ENCODE measurements around the gene SLC35F3. TPM values are rescaled to one million over a fixed set of nuclear protein-coding genes. Genes with fewer than 3 reads are reported as not detected.

Gene SLC35F3
- total RNA-seq, 4 donors from 2014 or later: 0.82 TPM; not detected in 3

GRCh38 chr1:234272656-234273312 lies 368.3 kb downstream of the SLC35F3 start:
- Histone ChIP-seq H3K9me3 (no peaks in the 10 kb centered on the region), H3K36me3 (no peaks in the 10 kb centered on the region), H3K4me1 (no peaks in the 10 kb centered on the region), H3K4me3 (no peak overlapping the region), H3K27ac (no peak overlapping the region), H3K27me3 (no peaks in the 10 kb centered on the region)
- ATAC-seq: no peak
- intact Hi-C loops (cut with DNase I; ENCODE audit: low total_unique reads): no loop called here
- TF ChIP-seq, protein P1, sequence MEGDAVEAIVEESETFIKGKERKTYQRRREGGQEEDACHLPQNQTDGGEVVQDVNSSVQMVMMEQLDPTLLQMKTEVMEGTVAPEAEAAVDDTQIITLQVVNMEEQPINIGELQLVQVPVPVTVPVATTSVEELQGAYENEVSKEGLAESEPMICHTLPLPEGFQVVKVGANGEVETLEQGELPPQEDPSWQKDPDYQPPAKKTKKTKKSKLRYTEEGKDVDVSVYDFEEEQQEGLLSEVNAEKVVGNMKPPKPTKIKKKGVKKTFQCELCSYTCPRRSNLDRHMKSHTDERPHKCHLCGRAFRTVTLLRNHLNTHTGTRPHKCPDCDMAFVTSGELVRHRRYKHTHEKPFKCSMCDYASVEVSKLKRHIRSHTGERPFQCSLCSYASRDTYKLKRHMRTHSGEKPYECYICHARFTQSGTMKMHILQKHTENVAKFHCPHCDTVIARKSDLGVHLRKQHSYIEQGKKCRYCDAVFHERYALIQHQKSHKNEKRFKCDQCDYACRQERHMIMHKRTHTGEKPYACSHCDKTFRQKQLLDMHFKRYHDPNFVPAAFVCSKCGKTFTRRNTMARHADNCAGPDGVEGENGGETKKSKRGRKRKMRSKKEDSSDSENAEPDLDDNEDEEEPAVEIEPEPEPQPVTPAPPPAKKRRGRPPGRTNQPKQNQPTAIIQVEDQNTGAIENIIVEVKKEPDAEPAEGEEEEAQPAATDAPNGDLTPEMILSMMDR (IDR thresholded peaks at IDR 0.05 in 4 of 5, conservative IDR thresholded peaks at IDR 0.05 in 1 of 5): no peak
- TF ChIP-seq POLR2A (IDR thresholded peaks at IDR 0.05): no peak
- DNase-seq: no peak
- in situ Hi-C loops (cut with MboI; ENCODE audit: low sequenced_read_pairs in 4 of 4): no loop called here

GRCh38 chr1:234273981-234274380 lies 369.5 kb downstream of the SLC35F3 start:
- no peaks in the 10 kb centered on the region for H3K4me1 ChIP-seq
- no peak for ATAC-seq
- no peaks in the 10 kb centered on the region for H3K9me3 ChIP-seq
- intact Hi-C loops (cut with DNase I; ENCODE audit: low total_unique reads): no loop called here
- H3K4me3 ChIP-seq: no peak overlapping the region
- no peak for DNase-seq
- no peaks in the 10 kb centered on the region for H3K36me3 ChIP-seq
- H3K27me3 ChIP-seq: no peaks in the 10 kb centered on the region
- no peak for TF ChIP-seq POLR2A (IDR thresholded peaks at IDR 0.05)
- TF ChIP-seq, protein P1 (IDR thresholded peaks at IDR 0.05 in 4 of 5, conservative IDR thresholded peaks at IDR 0.05 in 1 of 5): no peak
- no peak overlapping the region for H3K27ac ChIP-seq
- in situ Hi-C loops (cut with MboI; ENCODE audit: low sequenced_read_pairs in 4 of 4): no loop called here

GRCh38 chr1:234276151-234276788 lies 371.8 kb downstream of the SLC35F3 start:
- Histone ChIP-seq H3K4me3 (no peak overlapping the region), H3K36me3 (no peaks in the 10 kb centered on the region), H3K4me1 (no peaks in the 10 kb centered on the region), H3K27me3 (no peaks in the 10 kb centered on the region), H3K9me3 (no peaks in the 10 kb centered on the region), H3K27ac (no peak overlapping the region)
- DNase-seq: no peak
- in situ Hi-C loops (cut with MboI; ENCODE audit: low sequenced_read_pairs in 4 of 4) (no loop called here), intact Hi-C loops (cut with DNase I; ENCODE audit: low total_unique reads) (no loop called here)
- TF ChIP-seq, protein P1 (IDR thresholded peaks at IDR 0.05 in 4 of 5, conservative IDR thresholded peaks at IDR 0.05 in 1 of 5): no peak
- no peak for TF ChIP-seq POLR2A (IDR thresholded peaks at IDR 0.05)
- no peak for ATAC-seq

DNA sequence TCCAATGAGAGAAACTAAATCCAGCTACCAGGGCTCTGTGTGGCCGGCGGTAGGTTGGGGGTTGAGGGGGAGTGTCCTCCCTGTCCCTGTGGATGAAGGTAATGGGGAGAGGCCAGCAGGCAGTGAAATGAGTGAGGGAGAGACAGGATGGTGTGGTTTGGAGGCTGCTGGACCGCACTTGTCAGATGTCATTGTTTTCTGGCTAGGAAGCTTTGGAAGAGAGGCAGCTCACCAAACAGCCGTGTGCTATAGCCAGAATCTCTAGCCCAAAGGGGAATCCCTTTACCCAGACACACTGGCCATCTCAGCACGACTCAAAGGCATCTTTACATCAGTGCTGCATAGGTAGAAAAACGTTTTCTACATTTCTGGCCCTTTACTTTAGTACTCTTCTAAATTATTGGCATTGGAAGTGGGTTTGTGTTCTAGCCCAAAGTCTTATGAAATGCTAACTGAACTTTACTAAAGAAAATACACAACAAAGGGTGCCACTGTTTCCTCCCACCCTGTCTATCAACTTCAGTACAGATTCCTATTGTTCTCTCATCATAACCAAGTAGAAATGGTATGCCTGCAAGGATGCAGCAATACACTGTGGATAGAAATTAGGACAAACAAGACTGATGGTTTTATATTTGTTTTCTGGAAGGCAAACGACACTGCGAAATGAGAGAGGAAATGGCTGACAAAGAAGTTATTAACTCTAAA lies 372.8 kb downstream of the SLC35F3 start:
- TF ChIP-seq POLR2A (IDR thresholded peaks at IDR 0.05): no peak
- TF ChIP-seq, protein P1 (IDR thresholded peaks at IDR 0.05 in 4 of 5, conservative IDR thresholded peaks at IDR 0.05 in 1 of 5): no peak
- in situ Hi-C loops (cut with MboI; ENCODE audit: low sequenced_read_pairs in 4 of 4): no loop called here
- no peaks in the 10 kb centered on the region for H3K27me3 ChIP-seq
- no peaks in the 10 kb centered on the region for H3K36me3 ChIP-seq
- no peak overlapping the region for H3K27ac ChIP-seq
- no peak overlapping the region for H3K4me3 ChIP-seq
- DNase-seq (no peak), ATAC-seq (no peak)
- H3K9me3 ChIP-seq: no peaks in the 10 kb centered on the region
- intact Hi-C loops (cut with DNase I; ENCODE audit: low total_unique reads): no loop called here
- no peaks in the 10 kb centered on the region for H3K4me1 ChIP-seq
